DND-41 (cell line): ENCODE data around the gene SEMA5A.

Source experiments
- ATAC-seq: fragments of 200-7000 bp; cut with Tn5 transposase; 3 replicates; pipeline ENCODE4 v1.9.1; 2021; ENCODE audit warnings: low read depth; ENCODE audit not compliant: insufficient read depth
- DNase-seq: peaks from one replicate; pipeline ENCODE4 v3.0.0-alpha.2; 2020
- H2AFZ ChIP-seq: 2 replicates; pipeline ENCODE4 v1.6.0; 2012; ENCODE audit warnings: low read depth, low read length
- H3K27ac ChIP-seq: 2 replicates; pipeline ENCODE4 v1.5.1; 2012; ENCODE audit warnings: low read length, inconsistent platforms
- H3K27me3 ChIP-seq: fragments of 200-600 bp; sonication (generic); 2 replicates; pipeline ENCODE4 v1.6.0; 2012; ENCODE audit warnings: low read length, mild to moderate bottlenecking, inconsistent platforms; ENCODE audit not compliant: insufficient read depth, poor library complexity
- H3K36me3 ChIP-seq: 2 replicates; pipeline ENCODE4 v1.5.1; 2012; ENCODE audit warnings: low read length, inconsistent platforms; ENCODE audit not compliant: insufficient read depth
- H3K4me1 ChIP-seq: 2 replicates; pipeline ENCODE4 v1.5.1; 2012; ENCODE audit warnings: mild to moderate bottlenecking, low read length; ENCODE audit not compliant: insufficient read depth
- H3K4me2 ChIP-seq: 2 replicates; pipeline ENCODE4 v1.6.0; 2012; ENCODE audit warnings: mild to moderate bottlenecking, moderate library complexity, low read length, inconsistent platforms; ENCODE audit not compliant: insufficient read depth
- H3K4me3 ChIP-seq, 2 experiments: fragments of 200-600 bp in 1 of 2; shearing (Covaris generic) in 1 of 2; 2 replicates each; pipeline ENCODE4 v1.5.1; 2012 to 2016; ENCODE audit warnings: inconsistent platforms in 2 of 2, low read length in 2 of 2, mild to moderate bottlenecking in 2 of 2, low read depth in 1 of 2, moderate library complexity in 1 of 2
- H3K79me2 ChIP-seq: 2 replicates; pipeline ENCODE4 v1.6.0; 2012; ENCODE audit warnings: low read length, inconsistent platforms; ENCODE audit not compliant: insufficient read depth
- H3K9ac ChIP-seq: 2 replicates; pipeline ENCODE4 v1.6.0; 2012; ENCODE audit warnings: low read depth, mild to moderate bottlenecking, inconsistent platforms, low read length, moderate library complexity
- H3K9me3 ChIP-seq: 2 replicates; pipeline ENCODE4 v1.5.1; 2012; ENCODE audit warnings: low read length, moderate library complexity, mild to moderate bottlenecking, inconsistent platforms; ENCODE audit not compliant: insufficient read depth, severe bottlenecking
- H4K20me1 ChIP-seq: 2 replicates; pipeline ENCODE4 v1.6.0; 2012; ENCODE audit warnings: low read length; ENCODE audit not compliant: insufficient read depth
- EZH2 ChIP-seq: IDR thresholded peaks from 3 replicates; pipeline ENCODE4 v1.6.1; 2012; ENCODE audit warnings: borderline replicate concordance, low read depth, mild to moderate bottlenecking, moderate library complexity, low read length, inconsistent platforms; ENCODE audit not compliant: severe bottlenecking
- TF ChIP-seq, protein P1 (sequence below): IDR thresholded peaks from 2 replicates; pipeline ENCODE4 v1.5.1; 2012; ENCODE audit warnings: borderline replicate concordance, low read length, moderate library complexity, mild to moderate bottlenecking; ENCODE audit not compliant: poor library complexity, severe bottlenecking; ENCODE audit errors: extremely low read depth

The SEMA5A gene

DNA sequence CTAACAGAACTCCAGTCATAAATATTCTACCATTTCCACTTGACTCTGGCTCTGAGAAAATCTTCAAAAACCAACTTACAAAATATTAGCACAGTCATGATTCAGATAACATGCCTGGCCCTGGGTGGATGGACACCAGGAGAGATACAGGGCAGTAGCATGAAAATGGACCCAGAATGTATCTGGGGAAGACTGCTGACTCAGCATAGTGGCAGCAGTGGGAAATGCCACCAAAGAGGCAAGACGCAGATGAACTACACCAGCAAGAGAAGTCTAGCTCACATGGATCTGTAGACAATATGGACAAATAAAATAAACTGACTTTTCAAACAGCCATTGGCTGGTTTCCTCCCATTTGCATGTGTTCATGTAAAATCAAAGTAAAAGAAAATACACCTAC is 359.8 kb downstream of the SEMA5A start:
- Histone ChIP-seq H3K79me2 (no peaks in the 10 kb centered on the region), H3K27me3 (no peaks in the 10 kb centered on the region), H3K27ac (no peak overlapping the region), H3K9me3 (peaks cover 3% of the 10 kb centered on the region), H3K36me3 (no peaks in the 10 kb centered on the region), H3K9ac (no peak overlapping the region), H2AFZ (no peak overlapping the region), H3K4me2 (no peak overlapping the region), H3K4me1 (peaks cover 16% of the 10 kb centered on the region), H4K20me1 (no peaks in the 10 kb centered on the region), H3K4me3 (no peak overlapping the region)
- TF ChIP-seq, protein P1, sequence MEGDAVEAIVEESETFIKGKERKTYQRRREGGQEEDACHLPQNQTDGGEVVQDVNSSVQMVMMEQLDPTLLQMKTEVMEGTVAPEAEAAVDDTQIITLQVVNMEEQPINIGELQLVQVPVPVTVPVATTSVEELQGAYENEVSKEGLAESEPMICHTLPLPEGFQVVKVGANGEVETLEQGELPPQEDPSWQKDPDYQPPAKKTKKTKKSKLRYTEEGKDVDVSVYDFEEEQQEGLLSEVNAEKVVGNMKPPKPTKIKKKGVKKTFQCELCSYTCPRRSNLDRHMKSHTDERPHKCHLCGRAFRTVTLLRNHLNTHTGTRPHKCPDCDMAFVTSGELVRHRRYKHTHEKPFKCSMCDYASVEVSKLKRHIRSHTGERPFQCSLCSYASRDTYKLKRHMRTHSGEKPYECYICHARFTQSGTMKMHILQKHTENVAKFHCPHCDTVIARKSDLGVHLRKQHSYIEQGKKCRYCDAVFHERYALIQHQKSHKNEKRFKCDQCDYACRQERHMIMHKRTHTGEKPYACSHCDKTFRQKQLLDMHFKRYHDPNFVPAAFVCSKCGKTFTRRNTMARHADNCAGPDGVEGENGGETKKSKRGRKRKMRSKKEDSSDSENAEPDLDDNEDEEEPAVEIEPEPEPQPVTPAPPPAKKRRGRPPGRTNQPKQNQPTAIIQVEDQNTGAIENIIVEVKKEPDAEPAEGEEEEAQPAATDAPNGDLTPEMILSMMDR: peak; percentile 20
- no peak for TF ChIP-seq EZH2
- DNase-seq: no peak
- ATAC-seq: no peak

DNA sequence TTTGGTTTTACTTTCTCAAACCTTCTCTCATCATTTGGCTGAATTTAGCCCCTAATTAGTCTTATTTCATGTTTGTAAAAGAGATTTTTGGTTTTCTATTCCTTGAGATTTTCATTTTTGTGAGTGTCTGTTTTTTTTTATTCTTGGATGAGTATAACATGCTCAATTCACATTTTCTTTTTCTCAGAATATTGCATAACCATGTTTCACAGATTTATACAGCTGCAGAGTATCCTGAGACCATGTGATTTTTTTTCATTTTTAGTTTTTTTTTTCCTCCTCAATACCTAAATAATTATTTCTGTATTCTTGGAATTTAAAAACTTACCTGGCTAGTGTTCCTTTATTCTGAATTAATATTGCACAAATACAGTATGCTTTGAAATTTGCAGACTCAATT is 361.9 kb downstream of the SEMA5A start:
- H3K4me1 ChIP-seq: peaks cover 15% of the 10 kb centered on the region
- TF ChIP-seq EZH2: no peak
- TF ChIP-seq, protein P1: no peak
- ATAC-seq (no peak), DNase-seq (no peak)
- no peak overlapping the region for H2AFZ ChIP-seq
- no peaks in the 10 kb centered on the region for H3K79me2 ChIP-seq
- no peak overlapping the region for H3K4me2 ChIP-seq
- H3K9me3 ChIP-seq: peaks cover 3% of the 10 kb centered on the region
- no peaks in the 10 kb centered on the region for H4K20me1 ChIP-seq
- no peaks in the 10 kb centered on the region for H3K36me3 ChIP-seq
- no peaks in the 10 kb centered on the region for H3K27me3 ChIP-seq
- no peak overlapping the region for H3K4me3 ChIP-seq
- no peak overlapping the region for H3K27ac ChIP-seq
- H3K9ac ChIP-seq: no peak overlapping the region

DNA sequence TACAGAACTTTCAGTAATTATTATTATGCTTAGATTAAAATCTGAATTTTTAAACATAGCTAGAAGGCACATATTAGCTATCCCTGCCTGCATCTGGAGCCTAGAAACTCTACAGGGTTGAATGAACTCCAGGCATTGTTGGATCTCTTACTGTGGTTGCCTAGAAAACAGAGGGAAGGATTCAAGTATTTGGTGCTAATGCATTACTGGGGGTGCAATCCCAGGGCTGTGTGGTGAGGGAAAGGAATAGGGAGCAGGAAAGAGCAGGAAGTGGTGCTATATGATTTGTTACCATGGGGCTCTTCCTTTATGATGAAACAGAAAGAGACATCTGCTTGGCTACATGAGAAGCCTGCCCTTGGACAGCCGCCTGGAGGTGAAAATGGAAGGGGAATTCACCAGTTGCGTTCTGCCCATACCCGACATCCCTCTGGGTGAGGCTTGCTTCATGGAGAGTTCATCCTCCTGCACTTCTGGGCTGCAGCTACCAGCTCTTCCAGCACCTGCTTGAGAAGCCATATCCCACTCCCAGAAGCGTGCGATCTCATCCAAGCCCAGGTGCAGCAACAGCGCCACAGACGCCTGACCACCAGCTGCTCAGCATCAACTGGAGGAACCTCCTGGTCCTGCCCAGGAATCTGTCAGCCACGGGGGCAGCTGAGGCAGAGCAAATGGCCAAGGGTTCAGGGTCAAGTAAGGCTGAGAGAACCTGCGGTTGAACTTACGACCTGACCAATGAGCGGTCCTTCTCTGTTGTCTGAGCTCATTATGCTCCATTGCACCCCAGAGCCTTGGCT is 362.8 kb downstream of the SEMA5A start:
- TF ChIP-seq EZH2: no peak
- TF ChIP-seq, protein P1: no peak
- peak; percentile 23; the same call in 1 of the 3 replicates for ATAC-seq
- H3K4me3 ChIP-seq: no peak overlapping the region

More for the DNA sequence above, 362.8 kb downstream of the SEMA5A start:
- H3K9ac ChIP-seq: no peak overlapping the region
- H3K4me2 ChIP-seq: no peak overlapping the region
- H2AFZ ChIP-seq: no peak overlapping the region
- H3K27ac ChIP-seq: no peak overlapping the region
- H3K9me3 ChIP-seq: no peaks in the 10 kb centered on the region
- H3K36me3 ChIP-seq: no peaks in the 10 kb centered on the region
- H3K4me1 ChIP-seq: peaks cover 6% of the 10 kb centered on the region
- H3K79me2 ChIP-seq: no peaks in the 10 kb centered on the region
- DNase-seq: no peak
- no peaks in the 10 kb centered on the region for H4K20me1 ChIP-seq
- H3K27me3 ChIP-seq: no peaks in the 10 kb centered on the region
